Smooth muscle cell (in vitro differentiated cells): ENCODE measurements around the gene DRAXIN. TPM values are rescaled to one million over a fixed set of nuclear protein-coding genes. Genes with fewer than 3 reads are reported as not detected.

Experiments used
- DNase-seq: peaks from one replicate; lab custom pipeline; 2025; ENCODE audit not compliant: unreplicated experiment; lab: John Stamatoyannopoulos, UW
- H2AFZ ChIP-seq: fragments of 200-600 bp; sonication (generic); 2 replicates; pipeline ENCODE4 v1.6.0; 2016; ENCODE audit warnings: antibody characterized with exemption, low read depth, mild to moderate bottlenecking
- H3F3A ChIP-seq: fragments of 200-600 bp; sonication (generic); 2 replicates; pipeline ENCODE4 v1.6.0; 2017; ENCODE audit warnings: antibody characterized with exemption, low read depth
- H3K27ac ChIP-seq: fragments of 200-600 bp; sonication (generic); 2 replicates; pipeline ENCODE4 v1.5.1; 2016; ENCODE audit warnings: low read depth, mild to moderate bottlenecking
- H3K27me3 ChIP-seq: fragments of 200-600 bp; sonication (generic); 2 replicates; pipeline ENCODE4 v1.6.1; 2016; ENCODE audit warnings: low read depth, mild to moderate bottlenecking
- H3K36me3 ChIP-seq: fragments of 200-600 bp; sonication (generic); 2 replicates; pipeline ENCODE4 v1.5.1; 2016; ENCODE audit warnings: low read depth
- H3K4me1 ChIP-seq: fragments of 200-600 bp; sonication (generic); 2 replicates; pipeline ENCODE4 v1.5.1; 2016; ENCODE audit warnings: low read depth
- H3K4me2 ChIP-seq: fragments of 200-600 bp; sonication (generic); 2 replicates; pipeline ENCODE4 v1.6.0; 2016; ENCODE audit warnings: mild to moderate bottlenecking
- H3K4me3 ChIP-seq: fragments of 200-600 bp; sonication (generic); 2 replicates; pipeline ENCODE4 v1.5.1; 2016; ENCODE audit warnings: mild to moderate bottlenecking
- H3K79me2 ChIP-seq: fragments of 200-600 bp; sonication (generic); 2 replicates; pipeline ENCODE4 v1.6.0; 2016; ENCODE audit warnings: low read depth, mild to moderate bottlenecking
- H3K9ac ChIP-seq: fragments of 200-600 bp; sonication (generic); 2 replicates; pipeline ENCODE4 v1.6.0; 2016; ENCODE audit warnings: low read depth
- H3K9me3 ChIP-seq: fragments of 200-600 bp; sonication (generic); replicated peaks from 2 replicates; pipeline ENCODE4 v1.5.1; 2016; ENCODE audit warnings: low read depth
- H4K20me1 ChIP-seq: fragments of 200-600 bp; sonication (generic); 2 replicates; pipeline ENCODE4 v1.6.0; 2016; ENCODE audit warnings: low read depth
- WGBS: methylation state at CpG from one replicate; pipeline ENCODE4 v1.1.7; 2016; ENCODE audit warnings: low lambda C conversion rate; 5-methylcytosine and 5-hydroxymethylcytosine counted together
- polyA plus RNA-seq: library from polyadenylated mRNA; unstranded; fragments of >200 nt; fragmentation: Nextera tagmentation; extraction: Ambion mirVana; gene quantifications from 2 replicates; pipeline ENCODE4 v1.2.1, GENCODE V29; 2016
- total RNA-seq: library from RNA; depleted of rRNA; stranded (reverse); fragments of >200 nt; gene quantifications from 2 replicates; pipeline ENCODE4 v1.2.3, GENCODE V29; 2014
- TF ChIP-seq, protein P1 (sequence below): fragments of 200-600 bp; sonication (generic); IDR thresholded peaks from 2 replicates; pipeline ENCODE4 v1.5.1; 2017; ENCODE audit warnings: borderline replicate concordance, mild to moderate bottlenecking, antibody characterized with exemption; ENCODE audit not compliant: insufficient read depth, poor library complexity, severe bottlenecking

The DRAXIN gene
- total and polyA plus RNA-seq, 2 experiments from 2014 or later, result 0.09 to 0.15 TPM

DNA sequence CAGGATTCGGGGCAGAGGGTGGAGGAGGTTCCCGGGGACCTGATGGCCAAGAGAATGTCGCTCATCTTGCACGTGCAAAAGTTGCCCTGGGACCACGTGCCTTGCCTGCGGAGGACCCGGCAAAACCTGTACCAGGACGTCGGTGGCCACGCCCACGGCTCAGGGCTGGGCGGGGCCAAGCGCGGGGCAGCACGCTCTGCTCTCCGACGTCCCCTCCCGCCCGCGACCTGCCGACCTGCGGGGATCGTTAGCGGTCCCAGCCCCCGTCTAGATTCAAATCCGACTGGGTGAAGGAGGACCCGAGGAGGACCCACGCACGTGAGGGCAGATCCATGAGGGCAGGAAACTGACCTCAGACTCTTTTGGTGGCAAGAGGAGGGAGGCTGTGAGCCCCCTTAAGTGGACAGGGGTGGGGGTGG lies 70.5 kb downstream of the DRAXIN start, which contains the start of gene C1orf167:
TSS of gene C1orf167 (plus strand) at position 206 of the 419 bp plus-strand sequence. CDS start 2,208 bp downstream, outside the sequence.
- TF ChIP-seq, protein P1, sequence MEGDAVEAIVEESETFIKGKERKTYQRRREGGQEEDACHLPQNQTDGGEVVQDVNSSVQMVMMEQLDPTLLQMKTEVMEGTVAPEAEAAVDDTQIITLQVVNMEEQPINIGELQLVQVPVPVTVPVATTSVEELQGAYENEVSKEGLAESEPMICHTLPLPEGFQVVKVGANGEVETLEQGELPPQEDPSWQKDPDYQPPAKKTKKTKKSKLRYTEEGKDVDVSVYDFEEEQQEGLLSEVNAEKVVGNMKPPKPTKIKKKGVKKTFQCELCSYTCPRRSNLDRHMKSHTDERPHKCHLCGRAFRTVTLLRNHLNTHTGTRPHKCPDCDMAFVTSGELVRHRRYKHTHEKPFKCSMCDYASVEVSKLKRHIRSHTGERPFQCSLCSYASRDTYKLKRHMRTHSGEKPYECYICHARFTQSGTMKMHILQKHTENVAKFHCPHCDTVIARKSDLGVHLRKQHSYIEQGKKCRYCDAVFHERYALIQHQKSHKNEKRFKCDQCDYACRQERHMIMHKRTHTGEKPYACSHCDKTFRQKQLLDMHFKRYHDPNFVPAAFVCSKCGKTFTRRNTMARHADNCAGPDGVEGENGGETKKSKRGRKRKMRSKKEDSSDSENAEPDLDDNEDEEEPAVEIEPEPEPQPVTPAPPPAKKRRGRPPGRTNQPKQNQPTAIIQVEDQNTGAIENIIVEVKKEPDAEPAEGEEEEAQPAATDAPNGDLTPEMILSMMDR, result no peak
- Histone ChIP-seq H3K36me3 (no peaks in the 10 kb centered on the region), H3K27ac (no peak within 1 kb of the TSS), H3K27me3 (peaks cover 24% of the 10 kb centered on the region), H3K9me3 (no peaks in the 10 kb centered on the region), H3K9ac (no peak within 1 kb of the TSS), H3K79me2 (no peaks in the 10 kb centered on the region), H4K20me1 (no peaks in the 10 kb centered on the region), H3K4me1 (peaks cover 4% of the 10 kb centered on the region), H3F3A (no peaks in the 10 kb centered on the region), H2AFZ (no peak within 1 kb of the TSS), H3K4me3 (no peak within 1 kb of the TSS), H3K4me2 (peak within 1 kb of the TSS; percentile 49)
- DNase-seq, result no peak
- 12% methylated on average over 18 of the region's 29 CpGs for whole genome bisulfite sequencing

GRCh38 chr1:11764115-11764514 lies 72.6 kb downstream of the DRAXIN start:
- no peak overlapping the region for H3K9ac ChIP-seq

DNA sequence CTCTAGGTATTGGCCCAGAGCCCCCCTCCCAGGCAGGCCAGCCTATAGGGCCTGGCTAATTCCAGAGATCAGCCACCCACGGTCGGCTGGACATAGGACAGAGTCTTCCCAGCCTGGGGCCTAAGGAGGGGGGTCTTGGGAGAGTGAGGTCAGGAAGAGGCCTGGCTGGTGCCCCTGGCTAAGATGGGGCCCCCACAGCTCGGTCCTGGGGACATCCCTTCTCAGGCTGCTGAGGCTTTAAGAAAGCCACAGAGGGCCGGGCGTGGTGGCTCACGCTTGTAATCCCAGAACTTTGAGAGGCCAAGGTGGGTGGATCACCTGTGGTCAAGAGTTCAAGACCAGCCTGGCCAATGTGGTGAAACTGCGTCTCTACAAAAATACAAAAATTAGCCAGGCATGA lies 73.0 kb downstream of the DRAXIN start:
- H3F3A ChIP-seq, result no peaks in the 10 kb centered on the region
- peaks cover 24% of the 10 kb centered on the region for H3K27me3 ChIP-seq
- TF ChIP-seq, protein P1, result no peak
- no peaks in the 10 kb centered on the region for H3K36me3 ChIP-seq
- H3K4me1 ChIP-seq, result peaks cover 4% of the 10 kb centered on the region
- WGBS, result 60% methylated on average over 7 of the region's 7 CpGs
- H4K20me1 ChIP-seq, result no peaks in the 10 kb centered on the region
- no peaks in the 10 kb centered on the region for H3K9me3 ChIP-seq
- no peak overlapping the region for H3K4me3 ChIP-seq
- no peak overlapping the region for H3K9ac ChIP-seq
- H3K4me2 ChIP-seq, result no peak overlapping the region
- H2AFZ ChIP-seq, result no peak overlapping the region
- no peak overlapping the region for H3K27ac ChIP-seq
- DNase-seq, result no peak
- H3K79me2 ChIP-seq, result no peaks in the 10 kb centered on the region

More at GRCh38 chr1:11764115-11764514, 72.6 kb downstream of the DRAXIN start:
- no peak overlapping the region for H2AFZ ChIP-seq
- H3K27ac ChIP-seq, result no peak overlapping the region
- peaks cover 4% of the 10 kb centered on the region for H3K4me1 ChIP-seq
- TF ChIP-seq, protein P1, result no peak
- H3K4me2 ChIP-seq, result no peak overlapping the region
- DNase-seq, result no peak
- no peaks in the 10 kb centered on the region for H3K9me3 ChIP-seq
- no peaks in the 10 kb centered on the region for H3K36me3 ChIP-seq
- H3K79me2 ChIP-seq, result no peaks in the 10 kb centered on the region
- no peak overlapping the region for H3K4me3 ChIP-seq
- WGBS, result 84% methylated on average over 3 of the region's 3 CpGs
- no peaks in the 10 kb centered on the region for H3F3A ChIP-seq
- H3K27me3 ChIP-seq, result peaks cover 24% of the 10 kb centered on the region
- no peaks in the 10 kb centered on the region for H4K20me1 ChIP-seq
